PFSK-1 (cell line): Measurements from ENCODE around the gene BNC2.
A peak's percentile ranks its signal among the peaks of the same experiment; 100 is the strongest.

Experiments used
- FOXP2 ChIP-seq: optimal IDR thresholded peaks from 2 replicates; pipeline ENCODE3; 2011; ENCODE audit warnings: borderline replicate concordance, control low read depth, inconsistent platforms; ENCODE audit not compliant: insufficient read depth; ENCODE audit errors: extremely low read length, extremely low read depth
- POLR2AphosphoS5 ChIP-seq: IDR thresholded peaks from 2 replicates; pipeline ENCODE4 v1.6.1; 2012; ENCODE audit warnings: low read depth, mild to moderate bottlenecking, control low read depth, low read length, moderate library complexity
- SIN3A ChIP-seq: IDR thresholded peaks from 2 replicates; pipeline ENCODE4 v1.6.1; 2012; ENCODE audit warnings: mild to moderate bottlenecking, low read length, moderate library complexity, borderline replicate concordance; ENCODE audit not compliant: insufficient read depth
- TAF1 ChIP-seq: IDR thresholded peaks from 2 replicates; pipeline ENCODE4 v1.6.1; 2012; ENCODE audit warnings: low read length, control low read depth, borderline replicate concordance; ENCODE audit not compliant: insufficient read depth
- TF ChIP-seq, protein P1 (sequence below), 2 experiments: IDR thresholded peaks; 2 replicates each; pipeline versions ENCODE4 v1.6.1 to v1.8.0; 2011 to 2012; ENCODE audit warnings: low read depth in 2 of 2, low read length in 2 of 2, control low read depth in 1 of 2, inconsistent platforms in 1 of 2, mild to moderate bottlenecking in 1 of 2, moderate library complexity in 1 of 2; ENCODE audit not compliant: insufficient read depth in 1 of 2

The BNC2 gene

DNA sequence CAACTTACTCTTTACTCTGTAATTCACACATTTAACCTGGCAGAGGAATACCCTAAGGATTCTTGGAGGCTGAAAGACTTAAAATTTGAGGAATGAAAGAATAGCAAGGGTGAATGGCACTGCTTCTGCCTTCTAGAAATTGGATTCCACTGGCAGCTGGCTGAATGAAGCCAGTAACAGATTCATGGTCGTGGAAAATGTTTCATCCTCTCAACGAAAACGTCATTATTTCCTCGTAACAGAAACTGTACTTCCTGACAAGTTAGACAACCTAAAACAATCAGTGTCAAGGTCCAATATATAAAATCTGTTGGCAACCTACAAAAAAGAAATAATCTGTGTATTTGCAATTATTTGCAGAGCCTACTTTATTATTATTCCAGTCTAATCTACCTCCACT, 39.7 kb downstream of the BNC2 start:
- TF ChIP-seq SIN3A (no peak), FOXP2 (no peak), POLR2AphosphoS5 (no peak), TAF1 (no peak)
- TF ChIP-seq, protein P1, sequence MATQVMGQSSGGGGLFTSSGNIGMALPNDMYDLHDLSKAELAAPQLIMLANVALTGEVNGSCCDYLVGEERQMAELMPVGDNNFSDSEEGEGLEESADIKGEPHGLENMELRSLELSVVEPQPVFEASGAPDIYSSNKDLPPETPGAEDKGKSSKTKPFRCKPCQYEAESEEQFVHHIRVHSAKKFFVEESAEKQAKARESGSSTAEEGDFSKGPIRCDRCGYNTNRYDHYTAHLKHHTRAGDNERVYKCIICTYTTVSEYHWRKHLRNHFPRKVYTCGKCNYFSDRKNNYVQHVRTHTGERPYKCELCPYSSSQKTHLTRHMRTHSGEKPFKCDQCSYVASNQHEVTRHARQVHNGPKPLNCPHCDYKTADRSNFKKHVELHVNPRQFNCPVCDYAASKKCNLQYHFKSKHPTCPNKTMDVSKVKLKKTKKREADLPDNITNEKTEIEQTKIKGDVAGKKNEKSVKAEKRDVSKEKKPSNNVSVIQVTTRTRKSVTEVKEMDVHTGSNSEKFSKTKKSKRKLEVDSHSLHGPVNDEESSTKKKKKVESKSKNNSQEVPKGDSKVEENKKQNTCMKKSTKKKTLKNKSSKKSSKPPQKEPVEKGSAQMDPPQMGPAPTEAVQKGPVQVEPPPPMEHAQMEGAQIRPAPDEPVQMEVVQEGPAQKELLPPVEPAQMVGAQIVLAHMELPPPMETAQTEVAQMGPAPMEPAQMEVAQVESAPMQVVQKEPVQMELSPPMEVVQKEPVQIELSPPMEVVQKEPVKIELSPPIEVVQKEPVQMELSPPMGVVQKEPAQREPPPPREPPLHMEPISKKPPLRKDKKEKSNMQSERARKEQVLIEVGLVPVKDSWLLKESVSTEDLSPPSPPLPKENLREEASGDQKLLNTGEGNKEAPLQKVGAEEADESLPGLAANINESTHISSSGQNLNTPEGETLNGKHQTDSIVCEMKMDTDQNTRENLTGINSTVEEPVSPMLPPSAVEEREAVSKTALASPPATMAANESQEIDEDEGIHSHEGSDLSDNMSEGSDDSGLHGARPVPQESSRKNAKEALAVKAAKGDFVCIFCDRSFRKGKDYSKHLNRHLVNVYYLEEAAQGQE (IDR thresholded peaks at IDR 0.05; ENCODE audit: insufficient read depth in 1 of 2, low read depth in 2 of 2, low read length in 2 of 2), result no peak

DNA sequence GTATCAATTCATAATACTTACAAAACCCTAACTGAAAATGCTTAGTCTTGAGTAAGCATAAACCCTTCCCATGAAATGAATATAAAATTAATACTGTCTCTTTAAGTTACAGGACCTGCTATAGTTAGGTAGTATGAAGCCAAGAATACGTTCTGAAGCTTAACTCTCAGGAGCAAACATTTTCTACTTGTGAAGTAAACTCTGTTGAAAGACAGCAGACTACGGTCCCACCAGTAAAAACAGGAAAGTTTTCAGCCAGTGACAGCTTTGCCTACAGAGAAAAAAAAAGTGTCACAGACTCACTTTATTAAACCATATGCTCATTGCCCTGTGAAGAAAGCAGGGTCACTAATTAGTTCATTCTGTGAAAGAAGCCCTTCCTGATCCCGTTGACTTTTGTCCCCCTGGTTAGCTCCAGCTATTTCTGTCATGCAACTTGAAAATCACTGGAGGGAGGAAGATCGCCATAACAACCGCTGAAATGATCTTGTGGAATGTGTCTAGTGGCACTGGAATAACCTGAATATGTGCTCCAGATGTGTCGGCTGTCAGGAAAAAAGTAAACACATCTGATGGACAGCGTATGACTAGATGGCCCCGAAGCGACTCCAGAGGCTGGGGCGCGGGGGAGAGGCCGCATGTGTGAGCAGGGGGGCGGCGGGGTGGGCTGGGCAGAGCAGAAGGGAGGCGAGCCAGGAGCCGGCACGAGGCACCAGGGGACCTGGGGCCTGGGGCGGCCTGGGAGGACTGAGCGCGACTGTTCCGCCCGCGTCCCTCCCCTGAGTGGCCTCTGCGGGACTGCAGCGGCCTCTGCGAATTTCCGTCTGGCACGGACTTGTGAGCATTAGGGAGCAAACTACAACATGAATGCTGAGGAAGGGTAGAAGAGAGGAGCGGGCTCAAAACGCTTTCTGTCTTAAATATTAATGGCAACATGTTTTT, 41.9 kb downstream of the BNC2 start:
- TF ChIP-seq SIN3A (peak; percentile 82; the same call in 1 of the 2 replicates), FOXP2 (peak; percentile 51), POLR2AphosphoS5 (peak; percentile 26; the same call in 1 of the 2 replicates), TAF1 (0 out of 2 replicates have a peak, but pooled peaks have one; percentile 2)
- TF ChIP-seq, protein P1 (IDR thresholded peaks at IDR 0.05; ENCODE audit: insufficient read depth in 1 of 2, low read depth in 2 of 2, low read length in 2 of 2), result no peak; a peak in 1 of 4 replicates

DNA sequence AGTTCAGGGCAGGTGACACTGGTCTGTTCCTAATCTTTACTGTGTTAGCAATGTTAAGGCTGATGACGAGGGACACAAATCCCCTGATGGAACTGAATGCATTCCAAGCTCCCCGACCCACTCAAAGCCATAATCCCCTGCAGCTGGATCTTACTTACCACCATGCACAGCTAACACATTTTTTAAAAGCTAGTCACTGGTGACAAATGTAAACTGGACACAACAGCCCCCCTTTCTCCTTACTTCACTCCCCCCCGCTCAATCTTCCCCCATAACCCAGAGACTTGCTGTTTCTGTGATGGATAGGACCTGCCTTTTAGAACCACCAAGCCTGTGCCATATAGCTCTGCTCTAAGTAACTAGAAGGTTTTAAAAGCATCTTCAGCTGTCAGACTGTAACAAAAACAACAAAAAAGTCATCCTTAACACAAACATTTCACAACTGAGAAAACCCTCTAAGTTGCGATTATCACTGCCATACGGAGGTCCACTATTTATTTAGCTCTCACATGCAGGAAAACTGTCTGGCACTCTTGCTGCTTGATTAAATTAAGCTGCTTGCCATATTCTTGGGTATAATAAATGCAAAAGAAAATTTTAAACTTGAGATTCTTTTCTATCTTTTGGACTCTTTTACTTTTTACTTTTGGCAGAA, 44.4 kb downstream of the BNC2 start:
- TF ChIP-seq POLR2AphosphoS5, result no peak
- no peak for TF ChIP-seq FOXP2
- TF ChIP-seq TAF1, result no peak

DNA sequence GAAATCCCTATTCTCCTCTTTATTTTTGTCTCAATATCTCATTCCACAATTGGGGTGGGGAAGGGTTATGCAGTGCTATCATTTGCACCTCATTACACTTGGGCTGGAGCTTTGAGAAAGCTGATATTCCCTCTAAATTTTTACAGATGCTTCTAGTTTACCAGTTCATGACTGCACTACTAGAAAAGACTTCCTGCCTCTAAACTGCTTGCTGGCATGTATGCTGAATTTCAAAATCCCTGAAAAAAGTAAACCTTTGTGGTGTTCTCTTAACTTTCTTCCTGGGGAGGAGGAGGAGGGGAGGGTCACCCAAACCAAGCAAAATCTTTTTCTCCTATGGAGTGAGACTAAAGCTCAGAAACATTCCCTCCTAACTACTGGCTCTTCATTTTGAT, 45.1 kb downstream of the BNC2 start:
- TF ChIP-seq POLR2AphosphoS5, result no peak
- no peak for TF ChIP-seq FOXP2
- no peak for TF ChIP-seq SIN3A
- TF ChIP-seq TAF1, result no peak
- TF ChIP-seq, protein P1 (IDR thresholded peaks at IDR 0.05; ENCODE audit: insufficient read depth in 1 of 2, low read depth in 2 of 2, low read length in 2 of 2), result no peak

DNA sequence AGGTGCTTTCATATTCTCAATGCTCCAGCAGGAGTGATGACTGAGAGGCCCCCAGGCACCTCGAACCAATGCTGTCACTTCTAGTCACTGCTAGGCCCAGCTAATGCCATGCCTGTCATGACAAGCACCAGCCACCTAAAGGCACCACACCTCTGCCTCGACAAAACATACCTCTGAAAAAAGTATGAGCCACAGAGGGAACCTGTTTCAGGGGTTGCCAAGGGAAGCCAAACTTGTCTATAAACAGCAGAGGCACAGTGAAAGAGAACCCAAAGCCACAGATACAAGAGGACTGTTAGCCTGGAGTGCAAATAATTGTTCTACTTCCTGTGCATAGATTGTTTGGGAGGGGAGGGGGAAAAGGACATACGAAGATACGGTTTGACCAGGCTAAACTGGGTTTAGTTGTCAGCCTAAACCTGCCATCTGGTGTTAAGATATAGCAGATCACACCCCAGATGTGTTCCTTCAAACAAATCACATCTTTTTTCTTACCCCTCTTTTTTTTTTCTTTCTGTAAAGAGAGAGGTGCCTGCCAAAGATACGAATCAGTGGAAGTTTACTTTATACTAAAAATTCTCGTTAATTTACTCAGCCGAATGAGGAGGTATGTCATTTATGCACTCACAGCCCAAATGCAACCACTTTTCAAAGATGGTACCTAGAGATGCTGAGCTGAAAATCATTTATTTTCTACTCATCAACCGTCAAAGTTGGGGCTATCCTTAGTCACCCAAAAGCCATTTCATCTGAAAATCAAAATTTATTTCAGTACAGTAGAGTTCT, 45.7 kb downstream of the BNC2 start:
- TF ChIP-seq, protein P1 (IDR thresholded peaks at IDR 0.05; ENCODE audit: insufficient read depth in 1 of 2, low read depth in 2 of 2, low read length in 2 of 2), result no peak
- TF ChIP-seq SIN3A (no peak), TAF1 (no peak), FOXP2 (no peak), POLR2AphosphoS5 (no peak)
